Measurements from ENCODE around the gene PRKAA1.
A peak's percentile ranks its signal among the peaks of the same experiment; 100 is the strongest.
"Not testable (repeated sequence)": the region's sequence is repeated elsewhere in the genome, so short reads cannot be mapped to it uniquely, and the experiment has no call there.

Gene PRKAA1

GRCh38 chr5:40794340-40794739 is 3.8 kb downstream of the PRKAA1 start:
- H3K4me1 ChIP-seq (ENCODE audit: control insufficient read depth in 2 of 2, insufficient read depth in 2 of 2, low read length in 2 of 2), result peaks cover 14 to 26% of the 10 kb centered on the region in 2 donors
- not testable (repeated sequence) for H3K36me3 ChIP-seq (ENCODE audit: control insufficient read depth in 2 of 2, insufficient read depth in 2 of 2, low read length in 2 of 2); H3K4me3 ChIP-seq (ENCODE audit: low read length in 2 of 2); H3K9ac ChIP-seq (ENCODE audit: low read depth in 1 of 2, low read length in 2 of 2); H3K27ac ChIP-seq (ENCODE audit: low read depth in 2 of 2, low read length in 2 of 2); H3K9me3 ChIP-seq (ENCODE audit: control insufficient read depth in 2 of 2, low read length in 2 of 2); H3K27me3 ChIP-seq (ENCODE audit: control insufficient read depth in 2 of 2, insufficient read depth in 2 of 2, low read length in 2 of 2)

DNA sequence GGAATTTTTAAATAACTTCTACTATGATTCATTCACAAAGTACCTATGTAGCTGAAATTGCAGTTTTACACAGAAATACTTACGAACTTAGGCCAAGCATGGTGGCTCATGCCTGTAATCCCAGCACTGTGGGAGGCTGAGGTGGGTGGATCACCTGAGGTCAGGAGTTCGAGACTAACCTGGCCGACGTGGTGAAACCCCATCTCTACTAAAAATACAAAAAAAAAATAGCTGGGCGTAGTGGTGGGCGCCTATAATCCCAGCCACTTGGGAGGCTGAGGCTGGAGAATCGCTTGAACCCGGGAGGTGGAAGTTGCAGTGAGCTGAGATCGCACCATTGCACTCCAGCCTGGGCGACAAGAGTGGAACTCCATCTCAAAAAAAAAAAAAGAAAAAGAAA is 5.5 kb downstream of the PRKAA1 start:
- peaks cover 8 to 23% of the 10 kb centered on the region in 2 donors for H3K4me1 ChIP-seq (ENCODE audit: control insufficient read depth in 2 of 2, insufficient read depth in 2 of 2, low read length in 2 of 2)
- not testable (repeated sequence) for H3K36me3 ChIP-seq (ENCODE audit: control insufficient read depth in 2 of 2, insufficient read depth in 2 of 2, low read length in 2 of 2); H3K9ac ChIP-seq (ENCODE audit: low read depth in 1 of 2, low read length in 2 of 2); H3K27ac ChIP-seq (ENCODE audit: low read depth in 2 of 2, low read length in 2 of 2); H3K27me3 ChIP-seq (ENCODE audit: control insufficient read depth in 2 of 2, insufficient read depth in 2 of 2, low read length in 2 of 2); H3K4me3 ChIP-seq (ENCODE audit: low read length in 2 of 2); H3K9me3 ChIP-seq (ENCODE audit: control insufficient read depth in 2 of 2, low read length in 2 of 2)

GRCh38 chr5:40791715-40792139 is 6.4 kb downstream of the PRKAA1 start:
- no peaks in the 10 kb centered on the region for H3K27me3 ChIP-seq (ENCODE audit: control insufficient read depth in 2 of 2, insufficient read depth in 2 of 2, low read length in 2 of 2)
- no peak overlapping the region for H3K27ac ChIP-seq (ENCODE audit: low read depth in 2 of 2, low read length in 2 of 2)
- peaks cover 5 to 23% of the 10 kb centered on the region in 2 donors for H3K4me1 ChIP-seq (ENCODE audit: control insufficient read depth in 2 of 2, insufficient read depth in 2 of 2, low read length in 2 of 2)
- no peaks in the 10 kb centered on the region for H3K36me3 ChIP-seq (ENCODE audit: control insufficient read depth in 2 of 2, insufficient read depth in 2 of 2, low read length in 2 of 2)
- no peak overlapping the region for H3K9ac ChIP-seq (ENCODE audit: low read depth in 1 of 2, low read length in 2 of 2)
- no peaks in the 10 kb centered on the region for H3K9me3 ChIP-seq (ENCODE audit: control insufficient read depth in 2 of 2, low read length in 2 of 2)
- no peak overlapping the region for H3K4me3 ChIP-seq (ENCODE audit: low read length in 2 of 2)

- H3K9ac ChIP-seq (ENCODE audit: low read depth in 1 of 2, low read length in 2 of 2), result no peak overlapping the region
- H3K4me3 ChIP-seq (ENCODE audit: low read length in 2 of 2), result no peak overlapping the region
- H3K27ac ChIP-seq (ENCODE audit: low read depth in 2 of 2, low read length in 2 of 2), result no peak overlapping the region
- H3K36me3 ChIP-seq (ENCODE audit: control insufficient read depth in 2 of 2, insufficient read depth in 2 of 2, low read length in 2 of 2), result no peaks in the 10 kb centered on the region
- H3K27me3 ChIP-seq (ENCODE audit: control insufficient read depth in 2 of 2, insufficient read depth in 2 of 2, low read length in 2 of 2), result no peaks in the 10 kb centered on the region
- no peaks in the 10 kb centered on the region for H3K9me3 ChIP-seq (ENCODE audit: control insufficient read depth in 2 of 2, low read length in 2 of 2)
- peaks cover under 1 to 17% of the 10 kb centered on the region in 2 donors for H3K4me1 ChIP-seq (ENCODE audit: control insufficient read depth in 2 of 2, insufficient read depth in 2 of 2, low read length in 2 of 2)
Observed at GRCh38 chr5:40790947-40791593, 7.1 kb downstream of the PRKAA1 start.

- H3K9ac ChIP-seq (ENCODE audit: low read depth in 1 of 2, low read length in 2 of 2); H3K36me3 ChIP-seq (ENCODE audit: control insufficient read depth in 2 of 2, insufficient read depth in 2 of 2, low read length in 2 of 2); H3K9me3 ChIP-seq (ENCODE audit: control insufficient read depth in 2 of 2, low read length in 2 of 2); H3K4me3 ChIP-seq (ENCODE audit: low read length in 2 of 2); H3K27me3 ChIP-seq (ENCODE audit: control insufficient read depth in 2 of 2, insufficient read depth in 2 of 2, low read length in 2 of 2); H3K27ac ChIP-seq (ENCODE audit: low read depth in 2 of 2, low read length in 2 of 2): not testable (repeated sequence)
- peaks cover 5 to 20% of the 10 kb centered on the region in 2 donors for H3K4me1 ChIP-seq (ENCODE audit: control insufficient read depth in 2 of 2, insufficient read depth in 2 of 2, low read length in 2 of 2)
Observed at GRCh38 chr5:40788941-40789340, 9.2 kb downstream of the PRKAA1 start.

DNA sequence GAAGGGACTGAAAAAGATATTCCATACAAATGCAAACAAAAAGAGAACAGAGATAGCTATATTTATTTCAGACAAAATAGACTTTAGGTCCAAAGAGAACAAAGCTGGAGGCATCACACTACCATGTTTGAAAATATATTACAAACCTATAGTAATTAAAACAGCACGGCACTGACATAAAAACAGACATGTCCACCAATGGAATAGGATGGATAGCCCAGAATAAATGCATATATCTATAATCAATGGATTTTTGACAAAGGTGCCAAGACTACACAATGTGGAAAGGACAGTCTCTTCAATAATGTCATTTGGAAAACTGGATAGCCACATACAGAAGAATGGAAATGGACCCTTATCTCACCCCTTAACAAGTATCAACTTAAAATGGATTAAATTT is 10.2 kb downstream of the PRKAA1 start:
- Histone ChIP-seq H3K9ac (ENCODE audit: low read depth in 1 of 2, low read length in 2 of 2) (no peak overlapping the region), H3K27me3 (ENCODE audit: control insufficient read depth in 2 of 2, insufficient read depth in 2 of 2, low read length in 2 of 2) (no peaks in the 10 kb centered on the region), H3K9me3 (ENCODE audit: control insufficient read depth in 2 of 2, low read length in 2 of 2) (no peaks in the 10 kb centered on the region), H3K27ac (ENCODE audit: low read depth in 2 of 2, low read length in 2 of 2) (no peak overlapping the region), H3K4me1 (ENCODE audit: control insufficient read depth in 2 of 2, insufficient read depth in 2 of 2, low read length in 2 of 2) (peaks cover 7 to 20% of the 10 kb centered on the region in 2 donors), H3K4me3 (ENCODE audit: low read length in 2 of 2) (no peak overlapping the region), H3K36me3 (ENCODE audit: control insufficient read depth in 2 of 2, insufficient read depth in 2 of 2, low read length in 2 of 2) (no peaks in the 10 kb centered on the region)

GRCh38 chr5:40786664-40787063 is 11.5 kb downstream of the PRKAA1 start:
- not testable (repeated sequence) for H3K9ac ChIP-seq (ENCODE audit: low read depth in 1 of 2, low read length in 2 of 2); H3K27ac ChIP-seq (ENCODE audit: low read depth in 2 of 2, low read length in 2 of 2); H3K9me3 ChIP-seq (ENCODE audit: control insufficient read depth in 2 of 2, low read length in 2 of 2); H3K4me3 ChIP-seq (ENCODE audit: low read length in 2 of 2); H3K27me3 ChIP-seq (ENCODE audit: control insufficient read depth in 2 of 2, insufficient read depth in 2 of 2, low read length in 2 of 2); H3K36me3 ChIP-seq (ENCODE audit: control insufficient read depth in 2 of 2, insufficient read depth in 2 of 2, low read length in 2 of 2)
- H3K4me1 ChIP-seq (ENCODE audit: control insufficient read depth in 2 of 2, insufficient read depth in 2 of 2, low read length in 2 of 2), result peaks cover 11 to 22% of the 10 kb centered on the region in 2 donors

DNA sequence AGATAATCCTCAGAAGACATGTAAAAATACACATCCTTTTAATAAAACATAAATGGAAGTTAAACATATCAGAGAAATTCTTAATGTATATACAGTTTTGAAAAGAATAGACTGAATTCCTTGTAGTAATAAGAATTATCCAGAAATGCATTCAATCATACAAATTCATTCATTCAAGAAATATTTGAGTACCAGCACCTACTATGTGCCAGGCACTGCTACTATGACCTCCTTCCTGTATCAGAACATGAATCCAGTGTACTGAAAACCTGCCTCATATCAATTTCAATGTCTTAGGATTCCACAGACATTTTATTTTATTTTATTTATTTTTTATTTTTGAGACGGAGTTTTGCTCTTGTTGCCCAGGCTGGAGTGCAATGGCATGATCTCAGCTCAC is 13.3 kb downstream of the PRKAA1 start:
- H3K36me3 ChIP-seq (ENCODE audit: control insufficient read depth in 2 of 2, insufficient read depth in 2 of 2, low read length in 2 of 2), result no peaks in the 10 kb centered on the region
- H3K27ac ChIP-seq (ENCODE audit: low read depth in 2 of 2, low read length in 2 of 2), result peak overlapping the region; percentile 18 to 73
- H3K4me1 ChIP-seq (ENCODE audit: control insufficient read depth in 2 of 2, insufficient read depth in 2 of 2, low read length in 2 of 2), result peaks cover 11 to 15% of the 10 kb centered on the region in 2 donors
- H3K4me3 ChIP-seq (ENCODE audit: low read length in 2 of 2), result peak overlapping the region in 1 of 2 donors; percentile 23
- H3K9ac ChIP-seq (ENCODE audit: low read depth in 1 of 2, low read length in 2 of 2), result peak overlapping the region in 1 of 2 donors; percentile 36
- H3K9me3 ChIP-seq (ENCODE audit: control insufficient read depth in 2 of 2, low read length in 2 of 2), result no peaks in the 10 kb centered on the region
- no peaks in the 10 kb centered on the region for H3K27me3 ChIP-seq (ENCODE audit: control insufficient read depth in 2 of 2, insufficient read depth in 2 of 2, low read length in 2 of 2)

- H3K27ac ChIP-seq (ENCODE audit: low read depth in 2 of 2, low read length in 2 of 2), result peak overlapping the region; percentile 18 to 73
- no peaks in the 10 kb centered on the region for H3K27me3 ChIP-seq (ENCODE audit: control insufficient read depth in 2 of 2, insufficient read depth in 2 of 2, low read length in 2 of 2)
- H3K4me3 ChIP-seq (ENCODE audit: low read length in 2 of 2), result peak overlapping the region; percentile 22 to 43
- H3K36me3 ChIP-seq (ENCODE audit: control insufficient read depth in 2 of 2, insufficient read depth in 2 of 2, low read length in 2 of 2), result no peaks in the 10 kb centered on the region
- H3K4me1 ChIP-seq (ENCODE audit: control insufficient read depth in 2 of 2, insufficient read depth in 2 of 2, low read length in 2 of 2), result peaks cover 11 to 15% of the 10 kb centered on the region in 2 donors
- H3K9me3 ChIP-seq (ENCODE audit: control insufficient read depth in 2 of 2, low read length in 2 of 2), result no peaks in the 10 kb centered on the region
- H3K9ac ChIP-seq (ENCODE audit: low read depth in 1 of 2, low read length in 2 of 2), result peak overlapping the region in 1 of 2 donors; percentile 36
Observed at GRCh38 chr5:40784027-40784653, 14.0 kb downstream of the PRKAA1 start.

DNA sequence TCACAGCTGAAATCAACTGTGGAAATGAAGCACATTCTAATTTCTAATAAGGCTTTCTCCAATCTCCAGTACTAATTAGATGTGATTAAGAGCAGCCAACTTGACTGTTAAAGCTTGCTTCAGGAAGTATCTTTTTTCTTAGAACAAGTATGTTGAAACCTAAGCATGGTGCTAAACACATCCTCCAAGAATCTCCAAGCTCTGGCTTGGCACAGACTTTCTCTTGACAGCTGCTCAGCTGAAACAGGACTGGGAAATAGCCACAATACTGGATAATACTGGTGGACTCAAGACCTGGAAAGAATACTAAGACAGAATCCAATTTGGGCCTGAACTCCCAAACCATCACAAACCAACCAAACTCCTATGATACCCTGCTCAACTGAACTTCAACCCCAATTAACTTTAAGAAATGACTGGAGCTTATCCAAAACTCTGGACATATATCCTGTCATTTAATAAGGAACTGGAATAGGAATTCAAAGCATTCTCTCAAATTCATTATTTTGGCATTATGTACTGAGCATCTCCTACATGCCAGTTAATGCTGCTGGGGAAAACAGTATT is 16.2 kb downstream of the PRKAA1 start:
- no peaks in the 10 kb centered on the region for H3K27me3 ChIP-seq (ENCODE audit: control insufficient read depth in 2 of 2, insufficient read depth in 2 of 2, low read length in 2 of 2)
- H3K9me3 ChIP-seq (ENCODE audit: control insufficient read depth in 2 of 2, low read length in 2 of 2), result no peaks in the 10 kb centered on the region
- H3K9ac ChIP-seq (ENCODE audit: low read depth in 1 of 2, low read length in 2 of 2), result no peak overlapping the region
- peaks cover 11 to 20% of the 10 kb centered on the region in 2 donors for H3K4me1 ChIP-seq (ENCODE audit: control insufficient read depth in 2 of 2, insufficient read depth in 2 of 2, low read length in 2 of 2)
- H3K36me3 ChIP-seq (ENCODE audit: control insufficient read depth in 2 of 2, insufficient read depth in 2 of 2, low read length in 2 of 2), result no peaks in the 10 kb centered on the region
- H3K4me3 ChIP-seq (ENCODE audit: low read length in 2 of 2), result no peak overlapping the region
- no peak overlapping the region for H3K27ac ChIP-seq (ENCODE audit: low read depth in 2 of 2, low read length in 2 of 2)
